Endothelial cell (in vitro differentiated cells): Measurements from ENCODE around the gene CD200R1L. TPM values are rescaled to one million over a fixed set of nuclear protein-coding genes. Genes with fewer than 3 reads are reported as not detected.

Source experiments
- DNase-seq: peaks from one replicate; pipeline ENCODE4 v3.0.0; 2021; ENCODE audit warnings: low spot score
- H3K27ac Mint-ChIP-seq: one replicate; pipeline ENCODE4 v1.8.0; 2021; ENCODE audit warnings: mixed read lengths, inconsistent platforms; ENCODE audit not compliant: unreplicated experiment
- H3K27me3 Mint-ChIP-seq: one replicate; pipeline ENCODE4 v1.8.0; 2021; ENCODE audit warnings: mild to moderate bottlenecking, moderate library complexity, mixed read lengths, inconsistent platforms; ENCODE audit not compliant: unreplicated experiment
- H3K36me3 Mint-ChIP-seq: one replicate; pipeline ENCODE4 v1.8.0; 2021; ENCODE audit warnings: mild to moderate bottlenecking, low read depth, mixed read lengths, inconsistent platforms; ENCODE audit not compliant: unreplicated experiment
- H3K4me1 Mint-ChIP-seq: one replicate; pipeline ENCODE4 v1.8.0; 2021; ENCODE audit warnings: mild to moderate bottlenecking, mixed read lengths, inconsistent platforms; ENCODE audit not compliant: unreplicated experiment
- H3K4me3 Mint-ChIP-seq: one replicate; pipeline ENCODE4 v1.8.0; 2021; ENCODE audit warnings: mild to moderate bottlenecking, mixed read lengths, inconsistent platforms; ENCODE audit not compliant: unreplicated experiment
- H3K9me3 Mint-ChIP-seq: one replicate; pipeline ENCODE4 v1.8.0; 2021; ENCODE audit warnings: mixed read lengths, inconsistent platforms; ENCODE audit not compliant: unreplicated experiment
- CTCF ChIP-seq: fragments of 200-600 bp; sonication (generic); IDR thresholded peaks from one replicate; pipeline ENCODE4 v1.5.0; 2021; ENCODE audit warnings: antibody characterized with exemption; ENCODE audit not compliant: unreplicated experiment
- total RNA-seq: library from RNA; stranded (reverse); fragmentation: NEBNext Ultra II Directional; extraction: Animal tissue kit (Norgen Biotek cat#: 25700); gene quantifications from one replicate; pipeline ENCODE4 v1.2.1, GENCODE V29; 2021; ENCODE audit not compliant: unreplicated experiment

Gene CD200R1L
- total RNA-seq, 1 donor from 2014 or later = not detected

GRCh38 chr3:112829046-112829445 lies 17.6 kb downstream of the CD200R1L start:
- Mint-ChIP-seq H3K27me3 (no peaks in the 10 kb centered on the region), H3K36me3 (no peaks in the 10 kb centered on the region), H3K27ac (no peak overlapping the region), H3K4me1 (no peaks in the 10 kb centered on the region), H3K9me3 (no peaks in the 10 kb centered on the region), H3K4me3 (no peak overlapping the region)
- no peak for TF ChIP-seq CTCF
- DNase-seq = no peak

GRCh38 chr3:112822064-112823055 lies 24.3 kb downstream of the CD200R1L start:
- Mint-ChIP-seq H3K27me3 (no peaks in the 10 kb centered on the region), H3K4me1 (peaks cover 4% of the 10 kb centered on the region), H3K9me3 (no peaks in the 10 kb centered on the region), H3K4me3 (no peak overlapping the region), H3K27ac (no peak overlapping the region), H3K36me3 (no peaks in the 10 kb centered on the region)
- DNase-seq = no peak
- no peak for TF ChIP-seq CTCF

- no peak for TF ChIP-seq CTCF
- no peak for DNase-seq
- H3K4me3 Mint-ChIP-seq = no peak overlapping the region
- H3K36me3 Mint-ChIP-seq = no peaks in the 10 kb centered on the region
- H3K4me1 Mint-ChIP-seq = peaks cover 16% of the 10 kb centered on the region
- H3K27ac Mint-ChIP-seq = no peak overlapping the region
- no peaks in the 10 kb centered on the region for H3K27me3 Mint-ChIP-seq
- H3K9me3 Mint-ChIP-seq = no peaks in the 10 kb centered on the region
Measured at GRCh38 chr3:112818289-112818688, 28.4 kb downstream of the CD200R1L start.

- no peak for TF ChIP-seq CTCF
- no peak overlapping the region for H3K27ac Mint-ChIP-seq
- H3K36me3 Mint-ChIP-seq = no peaks in the 10 kb centered on the region
- H3K27me3 Mint-ChIP-seq = no peaks in the 10 kb centered on the region
- no peaks in the 10 kb centered on the region for H3K9me3 Mint-ChIP-seq
- peaks cover 17% of the 10 kb centered on the region for H3K4me1 Mint-ChIP-seq
- H3K4me3 Mint-ChIP-seq = no peak overlapping the region
- no peak for DNase-seq
Measured at GRCh38 chr3:112817797-112818196, 28.9 kb downstream of the CD200R1L start.

GRCh38 chr3:112817271-112817670 lies 29.4 kb downstream of the CD200R1L start:
- Mint-ChIP-seq H3K4me1 (peaks cover 15% of the 10 kb centered on the region), H3K4me3 (no peak overlapping the region), H3K9me3 (no peaks in the 10 kb centered on the region), H3K27me3 (no peaks in the 10 kb centered on the region), H3K27ac (no peak overlapping the region), H3K36me3 (no peaks in the 10 kb centered on the region)
- TF ChIP-seq CTCF = no peak
- no peak for DNase-seq
